B cell (primary cell): ENCODE measurements around the gene DIP2B. TPM values are rescaled to one million over a fixed set of nuclear protein-coding genes. Genes with fewer than 3 reads are reported as not detected.

ENCODE experiments used
- ATAC-seq: fragments of 200-7000 bp; cut with Tn5 transposase; one replicate; pipeline ENCODE4 v1.10.0; 2021; ENCODE audit warnings: low read depth, mild to moderate bottlenecking, moderate number of reproducible peaks, moderate library complexity
- CTCF ChIA-PET: fragments of 350-600 bp; sonication (Branson Sonifier 250); formaldehyde crosslinking; loops from one replicate; lab custom pipeline; 2021; ENCODE audit warnings: antibody characterized with exemption, inconsistent platforms; lab: Charles Lee
- POLR2A ChIA-PET: fragments of 350-600 bp; sonication (Branson Sonifier 250); formaldehyde crosslinking; loops from one replicate; lab custom pipeline; 2021; ENCODE audit warnings: antibody characterized with exemption; lab: Charles Lee
- DNase-seq: peaks from one replicate; pipeline ENCODE4 v3.0.0; 2013
- H2AFZ ChIP-seq: 2 replicates; pipeline ENCODE4 v1.6.1; 2012; ENCODE audit warnings: mild to moderate bottlenecking, low read depth, low read length; ENCODE audit not compliant: insufficient read depth, poor library complexity, severe bottlenecking
- H3K27ac ChIP-seq, 2 donors: 1 replicate in 1 of 2; 2 replicates in 1 of 2; pipeline ENCODE4 v1.5.1; 2012 to 2013; ENCODE audit warnings: low read length in 2 of 2, mild to moderate bottlenecking in 2 of 2, moderate library complexity in 1 of 2
- H3K27me3 ChIP-seq, 4 experiments: fragments of 200-600 bp in 1 of 4; sonication (generic) in 1 of 4; replicated peaks in 1 of 4; 1 replicate in 2 of 4; 2 replicates in 2 of 4; pipeline versions ENCODE4 v1.6.1 to v1.7.0; 2013 to 2016; ENCODE audit warnings: low read length in 3 of 4, mild to moderate bottlenecking in 2 of 4, mixed read lengths in 1 of 4, moderate library complexity in 1 of 4; ENCODE audit not compliant: insufficient read depth in 4 of 4, control insufficient read depth in 3 of 4; ENCODE audit errors: control extremely low read depth in 1 of 4
- H3K36me3 ChIP-seq, 2 experiments: replicated peaks in 1 of 2; 1 replicate in 1 of 2; 2 replicates in 1 of 2; pipeline versions ENCODE4 v1.6.1 to v1.7.1; 2013; ENCODE audit warnings: low read length in 1 of 2; ENCODE audit not compliant: insufficient read depth in 2 of 2, control insufficient read depth in 1 of 2; ENCODE audit errors: control extremely low read depth in 1 of 2, extremely low read depth in 1 of 2
- H3K4me1 ChIP-seq, 2 donors: fragments of 200-600 bp in 1 of 2; sonication (generic) in 1 of 2; 1 replicate in 1 of 2; 2 replicates in 1 of 2; pipeline versions ENCODE4 v1.5.1 to v1.6.1; 2013 to 2017; ENCODE audit warnings: low read length in 2 of 2; ENCODE audit not compliant: control insufficient read depth in 2 of 2, insufficient read depth in 2 of 2
- H3K4me2 ChIP-seq: replicated peaks from 2 replicates; pipeline ENCODE3; 2012; ENCODE audit warnings: mild to moderate bottlenecking, low read depth, low read length; ENCODE audit not compliant: poor library complexity, severe bottlenecking
- H3K4me3 ChIP-seq, 5 experiments: fragments of 200-600 bp in 1 of 5; sonication (generic) in 1 of 5; 1 replicate in 3 of 5; 2 replicates in 2 of 5; pipeline versions ENCODE4 v1.5.1 to v1.7.0; 2011 to 2016; ENCODE audit warnings: low read length in 4 of 5, mild to moderate bottlenecking in 4 of 5, low read depth in 2 of 5, control low read depth in 1 of 5, moderate library complexity in 1 of 5; ENCODE audit not compliant: insufficient read depth in 1 of 5; ENCODE audit errors: control extremely low read depth in 1 of 5, extremely low read depth in 1 of 5
- H3K79me2 ChIP-seq: fragments of 200-600 bp; sonication (generic); one replicate; pipeline ENCODE4 v1.6.0; 2016; ENCODE audit warnings: low read length; ENCODE audit not compliant: control insufficient read depth, insufficient read depth
- H3K9ac ChIP-seq: fragments of 200-600 bp; sonication (generic); 2 replicates; pipeline ENCODE4 v1.6.1; 2017; ENCODE audit warnings: mild to moderate bottlenecking, low read length, moderate library complexity
- H3K9me3 ChIP-seq, 3 donors: one replicate each; pipeline versions ENCODE4 v1.6.1 to v1.7.1; 2013; ENCODE audit warnings: low read length in 2 of 3; ENCODE audit not compliant: control insufficient read depth in 2 of 3, insufficient read depth in 1 of 3; ENCODE audit errors: control extremely low read depth in 1 of 3
- H4K20me1 ChIP-seq: 2 replicates; pipeline ENCODE4 v1.6.0; 2012; ENCODE audit warnings: mild to moderate bottlenecking, low read length; ENCODE audit not compliant: insufficient read depth, control insufficient read depth, poor library complexity, severe bottlenecking
- H3K27ac Mint-ChIP-seq: one replicate; pipeline ENCODE4 v1.8.0; 2021; ENCODE audit warnings: mixed read lengths
- H3K27me3 Mint-ChIP-seq: one replicate; pipeline ENCODE4 v1.8.0; 2021; ENCODE audit warnings: mixed read lengths
- H3K4me1 Mint-ChIP-seq: one replicate; pipeline ENCODE4 v1.8.0; 2021; ENCODE audit warnings: mixed read lengths
- H3K4me3 Mint-ChIP-seq: one replicate; pipeline ENCODE4 v1.8.0; 2021; ENCODE audit warnings: mixed read lengths
- H3K9me3 Mint-ChIP-seq: one replicate; pipeline ENCODE4 v1.8.0; 2022; ENCODE audit warnings: mixed read lengths; ENCODE audit not compliant: insufficient read depth
- EZH2 ChIP-seq: IDR thresholded peaks from 2 replicates; pipeline ENCODE4 v1.6.1; 2012; ENCODE audit warnings: borderline replicate concordance, low read depth, mild to moderate bottlenecking, moderate library complexity, low read length; ENCODE audit not compliant: insufficient read depth, poor library complexity, severe bottlenecking
- WGBS: methylation state at CpG from one replicate; pipeline ENCODE4 v1.1.5; 2013; ENCODE audit warnings: missing lambda C conversion rate; ENCODE audit not compliant: insufficient coverage; 5-methylcytosine and 5-hydroxymethylcytosine counted together
- intact Hi-C: fragments of 100-400 bp; cut with micrococcal nuclease; formaldehyde crosslinking; loops from one replicate; pipeline ENCODE4 v1.10.0; 2022
- polyA plus RNA-seq: library from polyadenylated mRNA; depleted of rRNA; stranded (reverse); fragments of >200 nt; gene quantifications from 2 replicates; pipeline ENCODE4 v1.2.3, GENCODE V29; 2012
- total RNA-seq, 2 donors: library from RNA; stranded (reverse); fragments of 120-200 nt in 1 of 2; gene quantifications; 1 replicate in 1 of 2; 2 replicates in 1 of 2; pipeline versions ENCODE4 v1.2.3 to v1.2.4, GENCODE V29; 2013 to 2022
- TF ChIP-seq, protein P1 (sequence below): fragments of 200-600 bp; IDR thresholded peaks from one replicate; pipeline ENCODE4 v1.8.0; 2022; ENCODE audit warnings: antibody characterized with exemption, mild to moderate bottlenecking

Gene DIP2B
- total and polyA plus RNA-seq, 2 donors (not counting 1 experiment from before 2014, with no cell fraction given), result 16.4 to 38.8 TPM

DNA sequence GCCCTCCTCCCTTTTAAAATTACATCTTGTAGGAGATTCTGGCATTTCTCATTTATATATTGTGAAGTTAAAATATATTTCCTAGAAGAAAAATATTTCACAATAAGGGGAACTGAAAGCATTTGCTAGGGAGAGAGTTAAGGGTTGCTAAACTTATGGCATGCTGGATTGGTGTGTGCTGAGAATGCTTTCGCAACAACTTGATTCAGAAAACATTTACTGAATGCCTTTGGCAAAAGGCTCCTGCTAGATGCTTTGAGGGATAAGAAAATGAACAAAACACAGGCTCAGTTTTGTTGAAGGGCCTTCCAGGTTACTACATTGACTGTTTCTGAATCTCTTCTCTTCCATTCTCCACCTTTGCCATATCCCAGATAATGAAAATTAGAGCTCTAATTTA is 67.5 kb downstream of the DIP2B start:
- Histone ChIP-seq H3K9ac (no peak overlapping the region), H4K20me1 (peaks cover 79% of the 10 kb centered on the region), H3K4me1 (peaks cover 23 to 28% of the 10 kb centered on the region in 2 donors), H3K9me3 (peaks cover 0 to 4% (median 0%) of the 10 kb centered on the region in 3 donors), H3K27ac (no peak overlapping the region), H3K27me3 (no peaks in the 10 kb centered on the region), H3K79me2 (peaks cover 97% of the 10 kb centered on the region), H3K4me3 (no peak overlapping the region), H3K4me2 (no peak overlapping the region), H3K36me3 (no peaks in the 10 kb centered on the region), H2AFZ (no peak overlapping the region)
- no peaks in the 10 kb centered on the region for H3K9me3 Mint-ChIP-seq
- 80% methylated on average over 1 of the region's 1 CpG for WGBS
- ATAC-seq (no peak), DNase-seq (no peak)
- TF ChIP-seq EZH2, result no peak
- TF ChIP-seq, protein P1, sequence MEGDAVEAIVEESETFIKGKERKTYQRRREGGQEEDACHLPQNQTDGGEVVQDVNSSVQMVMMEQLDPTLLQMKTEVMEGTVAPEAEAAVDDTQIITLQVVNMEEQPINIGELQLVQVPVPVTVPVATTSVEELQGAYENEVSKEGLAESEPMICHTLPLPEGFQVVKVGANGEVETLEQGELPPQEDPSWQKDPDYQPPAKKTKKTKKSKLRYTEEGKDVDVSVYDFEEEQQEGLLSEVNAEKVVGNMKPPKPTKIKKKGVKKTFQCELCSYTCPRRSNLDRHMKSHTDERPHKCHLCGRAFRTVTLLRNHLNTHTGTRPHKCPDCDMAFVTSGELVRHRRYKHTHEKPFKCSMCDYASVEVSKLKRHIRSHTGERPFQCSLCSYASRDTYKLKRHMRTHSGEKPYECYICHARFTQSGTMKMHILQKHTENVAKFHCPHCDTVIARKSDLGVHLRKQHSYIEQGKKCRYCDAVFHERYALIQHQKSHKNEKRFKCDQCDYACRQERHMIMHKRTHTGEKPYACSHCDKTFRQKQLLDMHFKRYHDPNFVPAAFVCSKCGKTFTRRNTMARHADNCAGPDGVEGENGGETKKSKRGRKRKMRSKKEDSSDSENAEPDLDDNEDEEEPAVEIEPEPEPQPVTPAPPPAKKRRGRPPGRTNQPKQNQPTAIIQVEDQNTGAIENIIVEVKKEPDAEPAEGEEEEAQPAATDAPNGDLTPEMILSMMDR, result no peak
- ChIA-PET POLR2A (no interaction called here), CTCF (no interaction called here)
- intact Hi-C loops, result loop anchor here (10.0 kb wide), 2 partner anchors 47 to 53 kb away; no protein-coding TSS in a partner anchor
- no peak overlapping the region for H3K27ac Mint-ChIP-seq
- H3K4me3 Mint-ChIP-seq, result no peak overlapping the region
- no peaks in the 10 kb centered on the region for H3K27me3 Mint-ChIP-seq
- H3K4me1 Mint-ChIP-seq, result peaks cover 53% of the 10 kb centered on the region

DNA sequence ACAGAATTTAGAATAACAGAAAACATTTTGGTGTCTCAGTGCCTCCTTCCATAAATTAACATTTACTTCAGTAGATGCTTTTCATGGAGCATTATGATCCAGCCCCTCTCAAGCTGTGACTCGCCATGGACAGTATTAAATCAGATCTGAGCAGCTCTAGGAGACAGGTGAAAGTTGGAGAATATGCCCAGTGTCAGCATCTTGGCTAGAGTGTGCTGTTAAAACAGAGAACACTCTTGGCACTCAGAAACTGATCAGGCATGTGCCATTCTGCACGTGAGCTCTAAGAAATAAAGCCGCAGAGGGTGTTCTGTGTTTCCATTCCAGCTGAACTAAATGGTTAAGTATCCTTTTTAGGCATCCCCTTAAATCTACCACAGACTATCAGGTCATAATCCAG is 68.0 kb downstream of the DIP2B start:
- H3K4me1 Mint-ChIP-seq, result peaks cover 53% of the 10 kb centered on the region
- no peaks in the 10 kb centered on the region for H3K27me3 ChIP-seq
- H3K27ac ChIP-seq, result no peak overlapping the region
- 91% methylated on average over 3 of the region's 3 CpGs for WGBS
- ATAC-seq (no peak), DNase-seq (no peak)
- ChIA-PET CTCF (no interaction called here), POLR2A (no interaction called here)
- no peak overlapping the region for H3K4me3 Mint-ChIP-seq
- TF ChIP-seq, protein P1, result no peak
- TF ChIP-seq EZH2, result no peak
- H3K4me2 ChIP-seq, result no peak overlapping the region
- H3K4me3 ChIP-seq, result no peak overlapping the region
- H4K20me1 ChIP-seq, result peaks cover 77% of the 10 kb centered on the region
- H3K9me3 ChIP-seq, result peaks cover 0 to 4% (median 0%) of the 10 kb centered on the region in 3 donors
- H3K9ac ChIP-seq, result no peak overlapping the region
- intact Hi-C loops, result loop anchor here (10.0 kb wide), 2 partner anchors 48 to 52 kb away; no protein-coding TSS in a partner anchor
- H3K27me3 Mint-ChIP-seq, result no peaks in the 10 kb centered on the region
- H3K36me3 ChIP-seq, result no peaks in the 10 kb centered on the region
- peaks cover 23 to 28% of the 10 kb centered on the region in 2 donors for H3K4me1 ChIP-seq
- H3K9me3 Mint-ChIP-seq, result no peaks in the 10 kb centered on the region
- no peak overlapping the region for H2AFZ ChIP-seq
- peak overlapping the region; percentile 10 for H3K27ac Mint-ChIP-seq
- H3K79me2 ChIP-seq, result peaks cover 96% of the 10 kb centered on the region
